ENCODE data around the gene CD46.

- TF ChIP-seq RFX5 (IDR thresholded peaks at IDR 0.05; ENCODE audit: low read depth, low read length), result no peak
- no peak for TF ChIP-seq MYC (IDR thresholded peaks at IDR 0.05; ENCODE audit: insufficient read depth, insufficient read length, insufficient replicate concordance, low read length, severe bottlenecking)
- no peak for TF ChIP-seq SMC3 (IDR thresholded peaks at IDR 0.05; ENCODE audit: borderline replicate concordance, low read length)
- TF ChIP-seq EZH2 (IDR thresholded peaks at IDR 0.05; ENCODE audit: borderline replicate concordance, control insufficient read depth, low read depth, low read length), result no peak
- TF ChIP-seq, protein P1, sequence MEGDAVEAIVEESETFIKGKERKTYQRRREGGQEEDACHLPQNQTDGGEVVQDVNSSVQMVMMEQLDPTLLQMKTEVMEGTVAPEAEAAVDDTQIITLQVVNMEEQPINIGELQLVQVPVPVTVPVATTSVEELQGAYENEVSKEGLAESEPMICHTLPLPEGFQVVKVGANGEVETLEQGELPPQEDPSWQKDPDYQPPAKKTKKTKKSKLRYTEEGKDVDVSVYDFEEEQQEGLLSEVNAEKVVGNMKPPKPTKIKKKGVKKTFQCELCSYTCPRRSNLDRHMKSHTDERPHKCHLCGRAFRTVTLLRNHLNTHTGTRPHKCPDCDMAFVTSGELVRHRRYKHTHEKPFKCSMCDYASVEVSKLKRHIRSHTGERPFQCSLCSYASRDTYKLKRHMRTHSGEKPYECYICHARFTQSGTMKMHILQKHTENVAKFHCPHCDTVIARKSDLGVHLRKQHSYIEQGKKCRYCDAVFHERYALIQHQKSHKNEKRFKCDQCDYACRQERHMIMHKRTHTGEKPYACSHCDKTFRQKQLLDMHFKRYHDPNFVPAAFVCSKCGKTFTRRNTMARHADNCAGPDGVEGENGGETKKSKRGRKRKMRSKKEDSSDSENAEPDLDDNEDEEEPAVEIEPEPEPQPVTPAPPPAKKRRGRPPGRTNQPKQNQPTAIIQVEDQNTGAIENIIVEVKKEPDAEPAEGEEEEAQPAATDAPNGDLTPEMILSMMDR (IDR thresholded peaks at IDR 0.05 in 2 of 3, conservative IDR thresholded peaks at IDR 0.05 in 1 of 3; ENCODE audit: control insufficient read depth in 2 of 3, extremely low read depth in 1 of 3, insufficient read depth in 1 of 3, low read depth in 3 of 3, low read length in 3 of 3), result no peak
- no peak for TF ChIP-seq POLR2AphosphoS5 (IDR thresholded peaks at IDR 0.05; ENCODE audit: low read length)
- TF ChIP-seq GABPA (IDR thresholded peaks at IDR 0.05; ENCODE audit: low read depth), result no peak
- TF ChIP-seq IKZF1 (conservative IDR thresholded peaks at IDR 0.05), result no peak
- no peak for TF ChIP-seq CBX5 (IDR thresholded peaks at IDR 0.05; ENCODE audit: low read depth)
- TF ChIP-seq TAF1 (IDR thresholded peaks at IDR 0.05; ENCODE audit: borderline replicate concordance, low read depth, low read length), result no peak
- no peak for TF ChIP-seq ELK1 (IDR thresholded peaks at IDR 0.05; ENCODE audit: low read depth, low read length)
- no peak for TF ChIP-seq SP1 (IDR thresholded peaks at IDR 0.05; ENCODE audit: low read depth, low read length)
Observed at GRCh38 chr1:207828046-207828445, 76.2 kb downstream of the CD46 start.
